A549 (cell line): Measurements from ENCODE around the gene ASPG.

Source experiments
- CBX2 ChIP-seq: fragments of 200-600 bp; sonication (generic); IDR thresholded peaks from 2 replicates; pipeline ENCODE4 v1.6.1; 2016; ENCODE audit warnings: low read depth, mild to moderate bottlenecking, borderline replicate concordance
- CEBPB ChIP-seq, 2 experiments: fragments of >200 bp in 1 of 2; sonication (Bioruptor Twin) in 1 of 2; formaldehyde crosslinking in 1 of 2; IDR thresholded peaks; 2 replicates each; pipeline ENCODE4 v1.6.1; 2012 to 2016
- ESRRA ChIP-seq: fragments of 150-350 bp; IDR thresholded peaks from 2 replicates; pipeline ENCODE4 v1.6.1; 2014; ENCODE audit warnings: mild to moderate bottlenecking, low read length, borderline replicate concordance
- HES2 ChIP-seq: fragments of >200 bp; sonication (Bioruptor Twin); formaldehyde crosslinking; IDR thresholded peaks from 2 replicates; pipeline ENCODE4 v1.6.1; 2016
- KDM1A ChIP-seq: fragments of 200-600 bp; sonication (generic); IDR thresholded peaks from 2 replicates; pipeline ENCODE4 v1.6.1; 2016; ENCODE audit warnings: low read depth, mild to moderate bottlenecking
- MAX ChIP-seq: IDR thresholded peaks from 2 replicates; pipeline ENCODE4 v1.6.1; 2012
- MYC ChIP-seq: IDR thresholded peaks from 2 replicates; pipeline ENCODE4 v1.6.1; 2012; ENCODE audit warnings: mild to moderate bottlenecking, inconsistent platforms, low read length, improper control_type of control experiment, borderline replicate concordance
- NR3C1 ChIP-seq: fragments of >200 bp; sonication (Bioruptor Twin); formaldehyde crosslinking; IDR thresholded peaks from 3 replicates; pipeline ENCODE4 v1.6.1; 2017
- POLR2AphosphoS2 ChIP-seq: conservative IDR thresholded peaks from 2 replicates; pipeline ENCODE4 v1.6.1; 2012; ENCODE audit warnings: low read length, improper control_type of control experiment, inconsistent platforms
- REST ChIP-seq: fragments of 200-600 bp; sonication (generic); IDR thresholded peaks from 2 replicates; pipeline ENCODE4 v1.6.1; 2016; ENCODE audit warnings: antibody characterized with exemption, mild to moderate bottlenecking, moderate library complexity
- TF ChIP-seq, protein P1 (sequence below): fragments of >200 bp; sonication (Bioruptor Twin); formaldehyde crosslinking; IDR thresholded peaks from 3 replicates; pipeline ENCODE4 v1.5.1; 2016
- TF ChIP-seq, protein P2 (sequence below): fragments of 250-450 bp; sonication (Bioruptor Pico); IDR thresholded peaks from 2 replicates; pipeline ENCODE4 v1.5.0; 2021; ENCODE audit warnings: mild to moderate bottlenecking, moderate library complexity, borderline replicate concordance
- TF ChIP-seq, protein P3 (sequence below): IDR thresholded peaks from 2 replicates; pipeline ENCODE4 v1.6.1; 2012

DNA sequence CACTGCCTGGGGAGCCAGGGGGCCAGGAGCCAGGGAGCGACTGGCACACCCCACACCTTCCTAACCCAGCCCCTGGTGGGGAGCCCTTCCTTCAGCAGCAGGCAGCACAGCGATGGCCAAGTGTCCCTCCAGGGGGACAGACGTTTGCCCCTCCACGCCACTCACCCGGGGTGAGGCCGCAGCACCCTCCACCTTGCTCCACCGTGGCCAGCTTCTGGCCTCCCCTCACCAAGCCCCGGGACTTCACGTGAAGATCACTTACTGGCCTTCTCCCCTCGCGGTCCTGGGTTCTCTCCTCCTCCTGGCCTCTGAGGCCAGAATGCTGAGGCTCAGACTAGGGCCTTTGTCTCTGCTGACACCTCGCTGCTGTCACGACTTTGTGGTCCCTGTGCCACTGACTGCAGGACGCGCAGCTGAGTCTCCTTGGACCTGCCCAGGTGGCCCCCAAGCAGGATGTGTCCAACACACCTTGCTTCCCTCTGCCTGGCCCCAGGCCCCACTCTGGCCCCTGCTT, 3.5 kb upstream of the ASPG start:
- TF ChIP-seq, protein P1, sequence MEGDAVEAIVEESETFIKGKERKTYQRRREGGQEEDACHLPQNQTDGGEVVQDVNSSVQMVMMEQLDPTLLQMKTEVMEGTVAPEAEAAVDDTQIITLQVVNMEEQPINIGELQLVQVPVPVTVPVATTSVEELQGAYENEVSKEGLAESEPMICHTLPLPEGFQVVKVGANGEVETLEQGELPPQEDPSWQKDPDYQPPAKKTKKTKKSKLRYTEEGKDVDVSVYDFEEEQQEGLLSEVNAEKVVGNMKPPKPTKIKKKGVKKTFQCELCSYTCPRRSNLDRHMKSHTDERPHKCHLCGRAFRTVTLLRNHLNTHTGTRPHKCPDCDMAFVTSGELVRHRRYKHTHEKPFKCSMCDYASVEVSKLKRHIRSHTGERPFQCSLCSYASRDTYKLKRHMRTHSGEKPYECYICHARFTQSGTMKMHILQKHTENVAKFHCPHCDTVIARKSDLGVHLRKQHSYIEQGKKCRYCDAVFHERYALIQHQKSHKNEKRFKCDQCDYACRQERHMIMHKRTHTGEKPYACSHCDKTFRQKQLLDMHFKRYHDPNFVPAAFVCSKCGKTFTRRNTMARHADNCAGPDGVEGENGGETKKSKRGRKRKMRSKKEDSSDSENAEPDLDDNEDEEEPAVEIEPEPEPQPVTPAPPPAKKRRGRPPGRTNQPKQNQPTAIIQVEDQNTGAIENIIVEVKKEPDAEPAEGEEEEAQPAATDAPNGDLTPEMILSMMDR = no peak
- TF ChIP-seq MYC (no peak), MAX (no peak), NR3C1 (no peak), HES2 (no peak), CEBPB (IDR thresholded peaks at IDR 0.05) (no peak), REST (no peak), KDM1A (no peak), ESRRA (no peak), POLR2AphosphoS2 (no peak), CBX2 (no peak)
- TF ChIP-seq, protein P2, sequence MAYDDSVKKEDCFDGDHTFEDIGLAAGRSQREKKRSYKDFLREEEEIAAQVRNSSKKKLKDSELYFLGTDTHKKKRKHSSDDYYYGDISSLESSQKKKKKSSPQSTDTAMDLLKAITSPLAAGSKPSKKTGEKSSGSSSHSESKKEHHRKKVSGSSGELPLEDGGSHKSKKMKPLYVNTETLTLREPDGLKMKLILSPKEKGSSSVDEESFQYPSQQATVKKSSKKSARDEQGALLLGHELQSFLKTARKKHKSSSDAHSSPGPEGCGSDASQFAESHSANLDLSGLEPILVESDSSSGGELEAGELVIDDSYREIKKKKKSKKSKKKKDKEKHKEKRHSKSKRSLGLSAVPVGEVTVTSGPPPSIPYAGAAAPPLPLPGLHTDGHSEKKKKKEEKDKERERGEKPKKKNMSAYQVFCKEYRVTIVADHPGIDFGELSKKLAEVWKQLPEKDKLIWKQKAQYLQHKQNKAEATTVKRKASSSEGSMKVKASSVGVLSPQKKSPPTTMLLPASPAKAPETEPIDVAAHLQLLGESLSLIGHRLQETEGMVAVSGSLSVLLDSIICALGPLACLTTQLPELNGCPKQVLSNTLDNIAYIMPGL (CRISPR knock-in tag) = no peak
- TF ChIP-seq, protein P3, sequence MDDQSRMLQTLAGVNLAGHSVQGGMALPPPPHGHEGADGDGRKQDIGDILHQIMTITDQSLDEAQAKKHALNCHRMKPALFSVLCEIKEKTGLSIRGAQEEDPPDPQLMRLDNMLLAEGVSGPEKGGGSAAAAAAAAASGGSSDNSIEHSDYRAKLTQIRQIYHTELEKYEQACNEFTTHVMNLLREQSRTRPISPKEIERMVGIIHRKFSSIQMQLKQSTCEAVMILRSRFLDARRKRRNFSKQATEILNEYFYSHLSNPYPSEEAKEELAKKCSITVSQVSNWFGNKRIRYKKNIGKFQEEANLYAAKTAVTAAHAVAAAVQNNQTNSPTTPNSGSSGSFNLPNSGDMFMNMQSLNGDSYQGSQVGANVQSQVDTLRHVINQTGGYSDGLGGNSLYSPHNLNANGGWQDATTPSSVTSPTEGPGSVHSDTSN = no peak
